NCI-H2081 treated with DMSO at 0.1 percent for 48 hours (cell line): Measurements from ENCODE around the gene OBI1.
"Not testable (repeated sequence)": the region's sequence is repeated elsewhere in the genome, so short reads cannot be mapped to it uniquely, and the experiment has no call there.

Experiments
- DNase-seq: peaks from one replicate; lab custom pipeline; 2025; lab: John Stamatoyannopoulos, UW

The OBI1 gene

GRCh38 chr13:78649997-78650716 lies 8.8 kb downstream of the OBI1 start:
- DNase-seq = no peak

DNA sequence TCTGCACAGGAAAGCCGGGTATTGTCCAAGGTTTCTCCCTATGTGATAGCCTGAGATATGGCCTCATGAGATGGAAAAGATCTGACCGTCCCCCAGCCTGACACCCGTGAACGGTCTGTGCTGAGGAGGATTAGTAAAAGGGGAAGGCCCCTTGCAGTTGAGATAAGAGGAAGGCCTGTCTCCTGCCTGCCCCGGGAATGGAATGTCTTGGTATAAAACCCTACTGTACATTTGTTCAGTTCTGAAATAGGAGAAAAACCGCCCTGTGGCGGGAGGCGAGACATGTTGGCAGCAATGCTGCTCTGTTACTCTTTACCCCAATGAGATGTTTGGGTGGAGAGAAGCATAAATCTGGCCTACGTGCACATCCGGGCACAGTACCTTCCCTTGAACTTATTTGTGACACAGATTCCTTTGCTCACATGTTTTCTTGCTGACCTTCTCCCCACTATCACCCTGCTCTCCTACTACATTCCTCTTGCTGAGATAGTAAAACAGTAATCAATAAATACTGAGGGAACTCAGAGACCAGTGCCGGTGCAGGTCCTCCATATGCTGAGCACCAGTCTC lies 11.8 kb downstream of the OBI1 start:
- not testable (repeated sequence) for DNase-seq

DNA sequence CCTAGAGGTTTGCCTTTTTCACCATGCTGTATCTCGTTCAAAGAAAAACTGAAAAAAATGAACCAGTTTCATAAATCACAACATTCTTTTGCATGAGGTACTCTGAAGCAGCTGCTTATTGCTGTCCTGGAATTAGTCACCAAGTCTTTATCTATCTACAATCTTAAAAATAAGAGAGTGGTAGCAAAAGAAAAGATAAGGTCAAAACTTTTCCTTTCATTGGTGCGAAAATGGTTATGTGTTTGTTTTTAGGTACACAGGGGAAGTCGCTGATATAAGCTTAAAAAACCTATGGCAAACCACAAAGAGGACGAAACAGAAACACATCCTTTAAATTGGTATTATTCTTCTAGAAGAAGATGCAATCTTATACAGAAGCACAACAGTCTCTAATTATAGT lies 20.7 kb downstream of the OBI1 start:
- no peak for DNase-seq

- no peak for DNase-seq
Observed at GRCh38 chr13:78636495-78636894, 22.5 kb downstream of the OBI1 start.

DNA sequence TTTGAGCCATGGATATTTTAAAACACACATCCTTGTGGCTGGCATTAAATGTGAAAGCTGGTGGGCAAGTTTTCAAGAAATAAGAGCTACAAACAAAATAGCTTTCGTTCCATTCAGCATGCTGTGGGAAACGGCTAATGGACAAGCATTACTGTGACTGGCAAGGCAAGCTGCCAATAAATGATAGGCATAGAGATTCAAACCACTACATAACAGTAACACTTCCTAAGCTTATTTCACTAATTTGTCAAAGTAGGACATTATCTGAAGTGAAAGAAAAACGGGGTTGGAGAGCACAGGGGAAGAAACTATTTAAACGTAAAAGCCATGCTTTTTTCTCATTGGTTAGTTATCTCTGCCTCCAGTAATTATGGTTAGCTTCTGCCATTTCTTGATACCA lies 26.0 kb downstream of the OBI1 start:
- DNase-seq = no peak

DNA sequence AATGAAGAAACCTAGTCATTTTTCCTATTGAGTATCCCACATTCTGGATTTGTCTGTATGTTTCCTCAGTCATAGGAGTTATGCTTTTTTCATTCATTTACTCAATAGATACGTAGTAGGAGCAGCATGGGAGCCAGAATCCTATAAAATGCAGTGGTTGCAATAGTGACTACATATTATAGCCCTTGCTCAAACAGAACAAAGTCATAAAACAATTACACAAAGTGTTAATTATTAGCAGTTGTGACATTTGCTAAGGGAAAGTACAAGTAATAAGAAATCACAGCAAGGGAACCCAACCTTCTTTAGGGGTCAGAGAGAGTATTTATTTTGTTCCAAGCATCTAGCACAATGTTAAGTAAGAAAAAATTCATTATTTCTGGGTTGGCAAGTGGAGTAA lies 27.9 kb downstream of the OBI1 start:
- no peak for DNase-seq

GRCh38 chr13:78630511-78630910 lies 28.4 kb downstream of the OBI1 start:
- no peak for DNase-seq

DNA sequence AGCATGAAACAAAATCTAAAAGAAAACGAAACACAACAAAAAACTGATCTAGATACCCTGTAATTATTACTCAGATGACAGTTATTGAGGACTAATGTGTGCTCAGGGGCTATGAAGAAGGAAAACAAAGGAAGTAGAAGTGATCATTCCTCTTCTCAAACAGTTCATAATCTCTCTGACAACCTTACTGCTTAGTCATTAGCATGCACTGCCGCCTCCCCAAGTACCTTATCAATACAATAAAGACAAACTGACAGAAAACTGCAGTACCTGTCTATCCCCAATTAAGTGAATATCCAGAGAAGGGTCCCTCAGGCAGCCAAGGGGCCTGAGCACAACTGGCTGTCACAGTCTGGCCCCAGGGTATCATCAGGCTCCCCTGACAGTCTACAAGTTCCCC lies 33.6 kb downstream of the OBI1 start:
- no peak for DNase-seq

DNA sequence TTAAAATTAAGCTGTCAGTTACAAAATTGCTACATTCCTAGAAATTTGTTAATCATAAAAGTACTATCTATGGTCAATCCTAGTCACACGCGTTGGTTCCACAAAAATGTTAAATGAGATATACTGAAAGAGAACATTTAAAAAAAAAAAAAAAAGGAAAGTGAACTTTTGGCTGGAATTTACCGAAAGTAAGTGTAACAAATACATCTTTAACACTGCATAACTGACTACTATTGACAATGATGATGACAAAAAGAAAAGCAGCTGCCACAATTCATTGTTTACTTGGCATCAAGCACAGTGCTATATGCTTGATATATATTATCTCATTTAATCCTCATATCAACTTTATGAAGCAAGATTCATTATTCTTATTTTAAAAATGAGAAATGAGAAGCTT lies 35.8 kb downstream of the OBI1 start:
- DNase-seq = no peak

- no peak for DNase-seq
Observed at GRCh38 chr13:78620936-78621470, 38.0 kb downstream of the OBI1 start.

DNA sequence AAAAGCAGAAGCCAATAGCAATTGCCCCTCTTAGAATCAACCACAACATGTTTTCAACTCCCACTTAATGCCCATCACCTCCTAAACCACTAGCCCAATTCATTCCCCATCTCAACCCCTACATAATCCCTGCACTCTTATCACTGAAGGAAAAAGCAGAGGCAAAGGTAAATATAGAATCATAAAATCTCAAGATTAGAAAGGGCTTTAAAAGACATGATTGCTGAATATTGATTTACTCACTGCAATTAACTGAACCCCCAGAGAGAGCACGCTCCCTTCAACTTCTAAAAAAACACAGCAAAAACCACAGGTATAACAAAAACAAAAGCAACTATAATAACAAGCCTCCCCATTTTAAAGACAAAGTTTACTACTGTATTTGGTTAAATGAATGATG lies 40.5 kb downstream of the OBI1 start:
- DNase-seq = no peak

DNA sequence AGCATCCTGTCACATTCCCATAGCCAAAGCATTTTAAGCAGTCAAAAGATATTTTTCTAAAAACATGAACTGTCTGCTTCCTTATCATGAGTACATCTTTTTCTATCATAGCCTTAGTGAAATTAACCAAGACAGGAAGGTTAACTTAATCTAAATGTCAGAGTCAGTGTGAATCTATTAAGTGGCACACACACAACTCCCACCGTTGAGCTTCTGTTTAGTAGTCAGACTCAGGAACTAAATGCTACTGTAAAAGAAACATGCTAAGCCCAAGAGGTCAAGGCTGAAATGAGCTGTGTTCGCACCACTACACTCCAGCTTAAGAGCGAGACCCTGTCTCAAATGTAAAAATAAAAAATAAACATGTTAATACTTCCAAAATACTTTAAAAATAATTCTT lies 47.9 kb downstream of the OBI1 start:
- DNase-seq = no peak

DNA sequence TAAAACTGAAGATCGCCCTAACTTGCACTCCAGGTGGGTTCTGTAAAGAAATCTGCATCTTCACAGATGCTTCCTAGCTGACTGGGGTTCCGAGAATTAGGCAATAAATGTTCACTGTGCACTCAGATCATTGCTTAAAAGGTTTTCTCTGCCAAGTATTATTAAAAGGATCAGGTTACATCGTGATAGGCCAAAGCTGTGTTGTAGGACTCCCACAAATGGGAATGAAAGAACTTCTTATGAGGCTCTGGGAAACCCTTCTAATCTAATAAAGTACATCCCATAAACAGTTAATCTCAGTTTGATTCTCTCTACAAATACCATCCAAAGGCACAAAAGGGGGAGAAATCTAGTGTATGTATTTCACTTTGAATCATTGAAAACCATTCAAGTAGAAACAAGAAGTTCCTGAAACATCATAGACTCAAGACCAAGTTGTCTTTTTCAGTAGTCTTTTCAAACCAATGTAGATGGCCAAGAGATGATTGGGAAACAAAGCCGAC lies 48.5 kb downstream of the OBI1 start:
- DNase-seq = no peak

DNA sequence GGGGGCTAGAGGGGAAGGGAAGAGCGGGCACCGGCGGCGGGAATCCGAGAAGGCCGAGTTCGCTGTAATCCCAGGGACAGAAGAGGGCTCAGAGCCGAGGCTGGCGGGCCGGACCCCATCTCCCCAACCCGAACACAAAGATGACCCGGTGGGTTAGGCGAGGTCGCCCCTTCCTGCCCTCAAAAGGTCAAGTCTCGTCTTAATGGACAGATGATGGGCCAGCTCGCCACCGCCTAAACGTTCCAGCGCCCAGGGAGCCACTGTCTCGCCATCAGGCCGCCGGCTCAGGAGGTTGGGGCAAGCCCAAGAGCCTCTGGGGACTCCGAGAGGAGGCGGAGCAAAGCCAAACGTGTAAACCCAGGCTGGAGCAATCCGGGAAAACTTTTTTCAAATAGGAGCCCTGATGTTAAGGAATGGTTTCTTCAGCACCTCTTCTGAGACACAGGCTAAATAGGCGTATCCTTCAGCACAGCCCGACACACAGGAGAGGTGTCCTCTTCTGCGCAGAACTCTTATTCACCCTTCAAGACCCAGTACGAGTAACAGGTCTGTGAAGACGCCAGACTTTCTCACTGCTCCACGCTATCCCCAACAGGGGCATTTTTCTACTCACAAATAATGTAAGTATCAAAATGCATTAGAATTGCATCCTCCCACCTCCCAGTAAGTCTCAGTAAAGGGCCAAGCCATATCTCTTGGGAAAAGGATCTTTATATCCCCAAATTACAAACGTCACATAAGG lies 49.3 kb downstream of the OBI1 start:
- no peak for DNase-seq

GRCh38 chr13:78608688-78609463 lies 50.1 kb downstream of the OBI1 start:
- no peak for DNase-seq

DNA sequence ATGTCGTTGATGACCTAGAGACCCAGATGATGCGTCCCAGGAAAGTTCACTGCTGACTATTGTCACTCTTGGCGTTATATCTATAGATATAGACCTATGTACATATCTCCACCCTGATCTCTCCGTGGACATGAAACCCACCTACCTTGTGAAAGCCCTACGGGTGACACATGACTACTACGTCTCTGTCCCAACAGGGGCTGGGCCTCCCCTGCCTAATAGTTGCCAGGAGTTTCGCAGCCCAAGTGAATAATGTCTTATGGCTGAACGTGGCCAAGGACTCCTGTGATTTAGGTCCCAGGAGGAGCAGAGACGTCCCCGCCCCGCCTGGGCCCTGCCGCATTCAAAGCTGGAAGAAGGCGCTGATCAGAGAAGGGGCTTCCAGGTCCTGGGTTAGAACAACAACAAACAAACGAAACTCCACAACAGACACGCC lies 50.7 kb downstream of the OBI1 start:
- DNase-seq = no peak

DNA sequence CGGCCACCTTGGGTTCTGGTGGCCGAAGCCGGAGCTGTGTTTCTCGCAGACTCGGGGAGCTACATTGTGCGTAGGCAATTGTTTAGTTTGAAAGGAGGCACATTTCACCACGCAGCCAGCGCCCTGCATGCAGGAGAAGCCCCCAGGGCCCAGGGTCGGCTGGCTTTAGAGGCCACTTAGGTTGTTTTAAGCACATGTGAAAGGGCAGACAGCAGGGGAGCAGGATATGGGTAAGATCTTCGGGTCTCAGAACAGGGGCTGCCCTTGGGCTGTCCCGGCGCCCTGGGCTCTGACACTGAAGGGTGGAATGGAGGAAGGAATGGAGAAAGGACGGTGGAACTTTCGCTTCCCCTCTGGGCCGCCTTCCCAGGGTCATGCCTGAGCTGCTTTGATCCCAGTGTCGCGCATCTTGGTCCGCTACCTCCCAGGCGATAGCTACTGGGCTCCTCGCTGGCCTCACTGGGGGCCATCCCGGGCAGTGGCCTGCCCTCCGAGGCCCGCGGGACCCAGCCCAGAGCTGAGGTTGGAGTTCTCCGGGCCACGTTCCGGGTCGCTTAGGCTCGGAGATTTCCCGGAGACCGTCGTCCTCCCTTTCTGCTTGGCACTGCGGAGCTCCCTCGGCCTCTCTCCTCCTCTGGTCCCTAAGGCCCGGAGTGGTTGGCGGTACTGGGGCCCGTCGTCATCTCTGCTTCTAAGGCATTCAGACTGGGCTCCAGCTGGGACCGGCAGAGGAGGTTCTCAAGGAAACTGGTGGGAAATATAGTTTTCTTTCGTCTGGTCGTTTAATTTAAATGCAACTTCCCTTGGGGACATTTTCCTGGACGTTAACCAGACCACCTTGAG lies 51.3 kb downstream of the OBI1 start:
- no peak for DNase-seq

GRCh38 chr13:78606471-78607408 lies 52.2 kb downstream of the OBI1 start:
- no peak for DNase-seq

DNA sequence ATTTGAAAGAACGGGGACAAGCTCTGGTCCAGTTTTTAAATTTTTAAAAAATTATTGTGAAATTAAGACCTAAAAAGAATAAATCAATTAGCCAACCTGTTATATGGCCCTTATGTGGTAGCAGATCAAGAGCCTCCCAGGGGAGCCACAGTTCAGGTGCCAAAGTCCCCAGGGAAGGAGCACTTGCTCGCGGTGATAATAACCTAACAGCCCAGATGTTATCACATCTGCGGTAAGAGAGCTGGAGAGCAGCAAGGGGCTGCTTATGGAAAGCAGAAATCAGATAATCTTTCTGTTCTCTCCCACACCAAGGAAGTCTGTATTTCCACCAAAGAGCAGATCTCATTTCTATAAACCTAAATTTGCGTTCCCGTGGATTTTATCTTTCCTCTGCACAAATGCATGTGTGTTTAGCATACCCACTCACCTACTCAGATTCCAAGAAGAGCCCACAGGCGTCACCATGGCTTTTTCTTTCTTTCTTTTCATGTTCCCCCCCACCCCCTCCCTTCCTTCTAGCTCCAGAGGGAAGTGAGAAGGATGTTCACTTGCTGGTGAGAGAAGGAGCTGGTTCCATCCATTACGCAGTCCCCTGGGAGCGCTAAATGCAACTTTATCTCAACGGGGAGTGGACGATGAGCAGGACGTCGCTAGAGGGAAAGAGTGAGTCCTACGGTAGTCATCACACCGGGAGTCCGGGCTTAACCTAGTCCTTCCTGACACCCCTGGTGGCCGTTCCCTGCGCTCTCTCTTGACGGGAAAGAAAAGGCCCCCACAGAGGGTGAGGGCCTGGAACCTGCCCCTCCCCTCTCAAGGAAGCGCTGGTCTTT lies 54.0 kb downstream of the OBI1 start:
- no peak for DNase-seq
